HEK293 (cell line): ENCODE results near the gene CHD8.

Source experiments
- BCL11B ChIP-seq: fragments of 450-650 bp; formaldehyde crosslinking; IDR thresholded peaks from 2 replicates; pipeline ENCODE4 v1.5.1; 2016; ENCODE audit warnings: low read depth, missing biosample characterization, missing genetic modification characterization
- GLI2 ChIP-seq: fragments of 450-650 bp; formaldehyde crosslinking; IDR thresholded peaks from 2 replicates; pipeline ENCODE4; 2017; ENCODE audit warnings: missing biosample characterization, missing genetic modification characterization, low read depth, borderline replicate concordance
- MEIS1 ChIP-seq: sonication (generic); formaldehyde crosslinking; IDR thresholded peaks from 2 replicates; pipeline ENCODE4 v1.8.1; 2022; ENCODE audit warnings: missing genetic modification reagents, mild to moderate bottlenecking, borderline replicate concordance
- ZBTB21 ChIP-seq: fragments of 450-650 bp; formaldehyde crosslinking; IDR thresholded peaks from 2 replicates; pipeline ENCODE4 v1.5.1; 2017; ENCODE audit warnings: missing biosample characterization, missing genetic modification characterization
- ZNF239 ChIP-seq: fragments of 450-650 bp; formaldehyde crosslinking; IDR thresholded peaks from 2 replicates; pipeline ENCODE4 v1.5.1; 2016; ENCODE audit warnings: missing biosample characterization, missing genetic modification characterization
- ZNF404 ChIP-seq: fragments of 450-650 bp; formaldehyde crosslinking; IDR thresholded peaks from 2 replicates; pipeline ENCODE4 v1.5.1; 2017; ENCODE audit warnings: missing biosample characterization, missing genetic modification characterization
- ZNF510 ChIP-seq: fragments of 450-650 bp; formaldehyde crosslinking; IDR thresholded peaks from 2 replicates; pipeline ENCODE4 v1.5.1; 2018; ENCODE audit warnings: mild to moderate bottlenecking, missing genetic modification characterization, missing biosample characterization; ENCODE audit not compliant: insufficient replicate concordance
- ZNF530 ChIP-seq: fragments of 450-650 bp; formaldehyde crosslinking; IDR thresholded peaks from 2 replicates; pipeline ENCODE4 v1.5.1; 2016; ENCODE audit warnings: low read depth, missing biosample characterization, missing genetic modification characterization
- ZNF610 ChIP-seq: fragments of 450-650 bp; formaldehyde crosslinking; IDR thresholded peaks from 2 replicates; pipeline ENCODE4 v1.5.1; 2016; ENCODE audit warnings: missing biosample characterization, missing genetic modification characterization, borderline replicate concordance
- ZNF76 ChIP-seq: fragments of 450-650 bp; formaldehyde crosslinking; IDR thresholded peaks from 2 replicates; pipeline ENCODE4; 2016; ENCODE audit warnings: low read depth, missing biosample characterization, missing genetic modification characterization, borderline replicate concordance
- TF ChIP-seq, protein P1 (sequence below): fragments of 450-650 bp; formaldehyde crosslinking; IDR thresholded peaks from 2 replicates; pipeline ENCODE4 v1.5.1; 2016; ENCODE audit warnings: missing biosample characterization, missing genetic modification characterization
- TF ChIP-seq, protein P2 (sequence below): fragments of 450-650 bp; formaldehyde crosslinking; IDR thresholded peaks from 2 replicates; pipeline ENCODE4 v1.5.1; 2016; ENCODE audit warnings: missing biosample characterization, missing genetic modification characterization, low read depth
- TF ChIP-seq, protein P3 (sequence below): fragments of 450-650 bp; formaldehyde crosslinking; IDR thresholded peaks from 2 replicates; pipeline ENCODE4 v1.5.1; 2016; ENCODE audit warnings: missing biosample characterization, missing genetic modification characterization
- TF ChIP-seq, protein P4 (sequence below): fragments of 450-650 bp; formaldehyde crosslinking; IDR thresholded peaks from 2 replicates; pipeline ENCODE4 v1.5.1; 2016; ENCODE audit warnings: missing biosample characterization, missing genetic modification characterization
- TF ChIP-seq, protein P5 (sequence below): fragments of 450-650 bp; formaldehyde crosslinking; conservative IDR thresholded peaks from 2 replicates; pipeline ENCODE4 v1.5.1; 2016; ENCODE audit warnings: low read depth, missing biosample characterization, missing genetic modification characterization
- TF ChIP-seq, protein P6 (sequence below): fragments of 450-650 bp; formaldehyde crosslinking; IDR thresholded peaks from 2 replicates; pipeline ENCODE4 v1.5.1; 2016; ENCODE audit warnings: missing biosample characterization, missing genetic modification characterization
- TF ChIP-seq, protein P7 (sequence below): fragments of 450-650 bp; formaldehyde crosslinking; IDR thresholded peaks from 2 replicates; pipeline ENCODE4 v1.5.1; 2016; ENCODE audit warnings: missing biosample characterization, missing genetic modification characterization

CHD8 gene

DNA sequence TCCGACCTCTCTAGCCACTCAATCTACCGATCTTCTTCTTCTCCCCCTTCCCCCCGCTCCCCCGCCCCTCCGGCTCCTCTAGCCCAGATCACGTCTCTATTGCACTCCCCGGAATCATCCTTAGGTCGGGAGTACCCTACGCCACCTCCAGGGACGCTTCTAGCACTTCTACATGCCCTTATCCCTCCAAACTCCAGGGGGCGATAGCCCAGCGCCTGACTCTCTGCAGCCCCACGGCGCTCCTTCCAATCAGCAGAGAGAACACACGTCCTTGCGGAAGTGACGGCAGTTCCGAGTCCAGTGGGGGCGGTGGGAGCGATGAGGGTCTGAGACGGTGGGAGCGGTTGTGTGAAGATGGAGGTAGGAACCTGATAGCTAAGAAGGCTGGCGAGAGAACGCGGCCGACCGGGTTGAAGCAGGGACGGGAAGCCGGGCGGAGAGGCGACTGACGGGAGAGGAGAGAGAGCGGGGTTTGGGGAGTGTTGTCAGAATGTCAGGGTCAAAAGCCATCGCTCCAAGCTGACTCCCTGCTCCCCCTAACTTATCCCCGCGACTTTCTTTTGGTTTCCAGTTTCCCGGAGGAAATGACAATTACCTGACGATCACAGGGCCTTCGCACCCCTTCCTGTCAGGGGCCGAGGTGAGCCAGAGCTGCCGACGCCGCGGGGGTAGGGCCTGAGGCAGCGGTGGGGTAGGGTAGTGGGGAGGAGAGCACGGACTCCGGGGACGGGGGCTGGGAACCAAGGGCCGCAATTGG lies 21.2 kb upstream of the CHD8 start, which contains the start of the genes RAB2B and TOX4 (continued):
- TF ChIP-seq ZNF239 (tag by site-specific recombination) (no peak), ZNF610 (tag by site-specific recombination) (0 out of 2 replicates have a peak, but pooled peaks have one; percentile 53), ZNF404 (tag by site-specific recombination) (no peak), ZBTB21 (peak; percentile 73), MEIS1 (CRISPR knock-in tag) (no peak), ZNF510 (tag by site-specific recombination) (no peak), ZNF530 (no peak), BCL11B (tag by site-specific recombination) (no peak), GLI2 (no peak), ZNF76 (tag by site-specific recombination) (peak; percentile 75)
- TF ChIP-seq, protein P1, sequence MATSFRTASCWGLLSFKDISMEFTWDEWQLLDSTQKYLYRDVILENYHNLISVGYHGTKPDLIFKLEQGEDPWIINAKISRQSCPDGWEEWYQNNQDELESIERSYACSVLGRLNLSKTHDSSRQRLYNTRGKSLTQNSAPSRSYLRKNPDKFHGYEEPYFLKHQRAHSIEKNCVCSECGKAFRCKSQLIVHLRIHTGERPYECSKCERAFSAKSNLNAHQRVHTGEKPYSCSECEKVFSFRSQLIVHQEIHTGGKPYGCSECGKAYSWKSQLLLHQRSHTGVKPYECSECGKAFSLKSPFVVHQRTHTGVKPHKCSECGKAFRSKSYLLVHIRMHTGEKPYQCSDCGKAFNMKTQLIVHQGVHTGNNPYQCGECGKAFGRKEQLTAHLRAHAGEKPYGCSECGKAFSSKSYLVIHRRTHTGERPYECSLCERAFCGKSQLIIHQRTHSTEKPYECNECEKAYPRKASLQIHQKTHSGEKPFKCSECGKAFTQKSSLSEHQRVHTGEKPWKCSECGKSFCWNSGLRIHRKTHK (tag by site-specific recombination) = no peak
- TF ChIP-seq, protein P2, sequence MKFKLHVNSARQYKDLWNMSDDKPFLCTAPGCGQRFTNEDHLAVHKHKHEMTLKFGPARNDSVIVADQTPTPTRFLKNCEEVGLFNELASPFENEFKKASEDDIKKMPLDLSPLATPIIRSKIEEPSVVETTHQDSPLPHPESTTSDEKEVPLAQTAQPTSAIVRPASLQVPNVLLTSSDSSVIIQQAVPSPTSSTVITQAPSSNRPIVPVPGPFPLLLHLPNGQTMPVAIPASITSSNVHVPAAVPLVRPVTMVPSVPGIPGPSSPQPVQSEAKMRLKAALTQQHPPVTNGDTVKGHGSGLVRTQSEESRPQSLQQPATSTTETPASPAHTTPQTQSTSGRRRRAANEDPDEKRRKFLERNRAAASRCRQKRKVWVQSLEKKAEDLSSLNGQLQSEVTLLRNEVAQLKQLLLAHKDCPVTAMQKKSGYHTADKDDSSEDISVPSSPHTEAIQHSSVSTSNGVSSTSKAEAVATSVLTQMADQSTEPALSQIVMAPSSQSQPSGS (tag by site-specific recombination) = peak; percentile 67
- TF ChIP-seq, protein P3, sequence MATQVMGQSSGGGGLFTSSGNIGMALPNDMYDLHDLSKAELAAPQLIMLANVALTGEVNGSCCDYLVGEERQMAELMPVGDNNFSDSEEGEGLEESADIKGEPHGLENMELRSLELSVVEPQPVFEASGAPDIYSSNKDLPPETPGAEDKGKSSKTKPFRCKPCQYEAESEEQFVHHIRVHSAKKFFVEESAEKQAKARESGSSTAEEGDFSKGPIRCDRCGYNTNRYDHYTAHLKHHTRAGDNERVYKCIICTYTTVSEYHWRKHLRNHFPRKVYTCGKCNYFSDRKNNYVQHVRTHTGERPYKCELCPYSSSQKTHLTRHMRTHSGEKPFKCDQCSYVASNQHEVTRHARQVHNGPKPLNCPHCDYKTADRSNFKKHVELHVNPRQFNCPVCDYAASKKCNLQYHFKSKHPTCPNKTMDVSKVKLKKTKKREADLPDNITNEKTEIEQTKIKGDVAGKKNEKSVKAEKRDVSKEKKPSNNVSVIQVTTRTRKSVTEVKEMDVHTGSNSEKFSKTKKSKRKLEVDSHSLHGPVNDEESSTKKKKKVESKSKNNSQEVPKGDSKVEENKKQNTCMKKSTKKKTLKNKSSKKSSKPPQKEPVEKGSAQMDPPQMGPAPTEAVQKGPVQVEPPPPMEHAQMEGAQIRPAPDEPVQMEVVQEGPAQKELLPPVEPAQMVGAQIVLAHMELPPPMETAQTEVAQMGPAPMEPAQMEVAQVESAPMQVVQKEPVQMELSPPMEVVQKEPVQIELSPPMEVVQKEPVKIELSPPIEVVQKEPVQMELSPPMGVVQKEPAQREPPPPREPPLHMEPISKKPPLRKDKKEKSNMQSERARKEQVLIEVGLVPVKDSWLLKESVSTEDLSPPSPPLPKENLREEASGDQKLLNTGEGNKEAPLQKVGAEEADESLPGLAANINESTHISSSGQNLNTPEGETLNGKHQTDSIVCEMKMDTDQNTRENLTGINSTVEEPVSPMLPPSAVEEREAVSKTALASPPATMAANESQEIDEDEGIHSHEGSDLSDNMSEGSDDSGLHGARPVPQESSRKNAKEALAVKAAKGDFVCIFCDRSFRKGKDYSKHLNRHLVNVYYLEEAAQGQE (tag by site-specific recombination) = no peak
- TF ChIP-seq, protein P4, sequence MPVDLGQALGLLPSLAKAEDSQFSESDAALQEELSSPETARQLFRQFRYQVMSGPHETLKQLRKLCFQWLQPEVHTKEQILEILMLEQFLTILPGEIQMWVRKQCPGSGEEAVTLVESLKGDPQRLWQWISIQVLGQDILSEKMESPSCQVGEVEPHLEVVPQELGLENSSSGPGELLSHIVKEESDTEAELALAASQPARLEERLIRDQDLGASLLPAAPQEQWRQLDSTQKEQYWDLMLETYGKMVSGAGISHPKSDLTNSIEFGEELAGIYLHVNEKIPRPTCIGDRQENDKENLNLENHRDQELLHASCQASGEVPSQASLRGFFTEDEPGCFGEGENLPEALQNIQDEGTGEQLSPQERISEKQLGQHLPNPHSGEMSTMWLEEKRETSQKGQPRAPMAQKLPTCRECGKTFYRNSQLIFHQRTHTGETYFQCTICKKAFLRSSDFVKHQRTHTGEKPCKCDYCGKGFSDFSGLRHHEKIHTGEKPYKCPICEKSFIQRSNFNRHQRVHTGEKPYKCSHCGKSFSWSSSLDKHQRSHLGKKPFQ (tag by site-specific recombination) = peak; percentile 99
- TF ChIP-seq, protein P5, sequence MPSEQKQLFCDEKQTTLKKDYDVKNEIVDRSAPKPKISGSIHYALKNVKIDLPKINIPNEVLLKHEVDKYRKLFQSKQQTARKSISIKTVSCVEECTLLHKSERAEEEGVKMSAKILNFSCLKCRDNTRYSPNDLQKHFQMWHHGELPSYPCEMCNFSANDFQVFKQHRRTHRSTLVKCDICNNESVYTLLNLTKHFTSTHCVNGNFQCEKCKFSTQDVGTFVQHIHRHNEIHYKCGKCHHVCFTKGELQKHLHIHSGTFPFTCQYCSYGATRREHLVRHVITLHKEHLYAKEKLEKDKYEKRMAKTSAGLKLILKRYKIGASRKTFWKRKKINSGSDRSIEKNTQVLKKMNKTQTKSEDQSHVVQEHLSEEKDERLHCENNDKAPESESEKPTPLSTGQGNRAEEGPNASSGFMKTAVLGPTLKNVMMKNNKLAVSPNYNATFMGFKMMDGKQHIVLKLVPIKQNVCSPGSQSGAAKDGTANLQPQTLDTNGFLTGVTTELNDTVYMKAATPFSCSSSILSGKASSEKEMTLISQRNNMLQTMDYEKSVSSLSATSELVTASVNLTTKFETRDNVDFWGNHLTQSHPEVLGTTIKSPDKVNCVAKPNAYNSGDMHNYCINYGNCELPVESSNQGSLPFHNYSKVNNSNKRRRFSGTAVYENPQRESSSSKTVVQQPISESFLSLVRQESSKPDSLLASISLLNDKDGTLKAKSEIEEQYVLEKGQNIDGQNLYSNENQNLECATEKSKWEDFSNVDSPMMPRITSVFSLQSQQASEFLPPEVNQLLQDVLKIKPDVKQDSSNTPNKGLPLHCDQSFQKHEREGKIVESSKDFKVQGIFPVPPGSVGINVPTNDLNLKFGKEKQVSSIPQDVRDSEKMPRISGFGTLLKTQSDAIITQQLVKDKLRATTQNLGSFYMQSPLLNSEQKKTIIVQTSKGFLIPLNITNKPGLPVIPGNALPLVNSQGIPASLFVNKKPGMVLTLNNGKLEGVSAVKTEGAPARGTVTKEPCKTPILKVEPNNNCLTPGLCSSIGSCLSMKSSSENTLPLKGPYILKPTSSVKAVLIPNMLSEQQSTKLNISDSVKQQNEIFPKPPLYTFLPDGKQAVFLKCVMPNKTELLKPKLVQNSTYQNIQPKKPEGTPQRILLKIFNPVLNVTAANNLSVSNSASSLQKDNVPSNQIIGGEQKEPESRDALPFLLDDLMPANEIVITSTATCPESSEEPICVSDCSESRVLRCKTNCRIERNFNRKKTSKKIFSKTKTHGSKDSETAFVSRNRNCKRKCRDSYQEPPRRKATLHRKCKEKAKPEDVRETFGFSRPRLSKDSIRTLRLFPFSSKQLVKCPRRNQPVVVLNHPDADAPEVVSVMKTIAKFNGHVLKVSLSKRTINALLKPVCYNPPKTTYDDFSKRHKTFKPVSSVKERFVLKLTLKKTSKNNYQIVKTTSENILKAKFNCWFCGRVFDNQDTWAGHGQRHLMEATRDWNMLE (tag by site-specific recombination) = peak; percentile 91
- TF ChIP-seq, protein P6, sequence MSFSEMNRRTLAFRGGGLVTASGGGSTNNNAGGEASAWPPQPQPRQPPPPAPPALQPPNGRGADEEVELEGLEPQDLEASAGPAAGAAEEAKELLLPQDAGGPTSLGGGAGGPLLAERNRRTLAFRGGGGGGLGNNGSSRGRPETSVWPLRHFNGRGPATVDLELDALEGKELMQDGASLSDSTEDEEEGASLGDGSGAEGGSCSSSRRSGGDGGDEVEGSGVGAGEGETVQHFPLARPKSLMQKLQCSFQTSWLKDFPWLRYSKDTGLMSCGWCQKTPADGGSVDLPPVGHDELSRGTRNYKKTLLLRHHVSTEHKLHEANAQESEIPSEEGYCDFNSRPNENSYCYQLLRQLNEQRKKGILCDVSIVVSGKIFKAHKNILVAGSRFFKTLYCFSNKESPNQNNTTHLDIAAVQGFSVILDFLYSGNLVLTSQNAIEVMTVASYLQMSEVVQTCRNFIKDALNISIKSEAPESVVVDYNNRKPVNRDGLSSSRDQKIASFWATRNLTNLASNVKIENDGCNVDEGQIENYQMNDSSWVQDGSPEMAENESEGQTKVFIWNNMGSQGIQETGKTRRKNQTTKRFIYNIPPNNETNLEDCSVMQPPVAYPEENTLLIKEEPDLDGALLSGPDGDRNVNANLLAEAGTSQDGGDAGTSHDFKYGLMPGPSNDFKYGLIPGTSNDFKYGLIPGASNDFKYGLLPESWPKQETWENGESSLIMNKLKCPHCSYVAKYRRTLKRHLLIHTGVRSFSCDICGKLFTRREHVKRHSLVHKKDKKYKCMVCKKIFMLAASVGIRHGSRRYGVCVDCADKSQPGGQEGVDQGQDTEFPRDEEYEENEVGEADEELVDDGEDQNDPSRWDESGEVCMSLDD (tag by site-specific recombination) = peak; percentile 6; the same call in 1 of the 2 replicates
- TF ChIP-seq, protein P7, sequence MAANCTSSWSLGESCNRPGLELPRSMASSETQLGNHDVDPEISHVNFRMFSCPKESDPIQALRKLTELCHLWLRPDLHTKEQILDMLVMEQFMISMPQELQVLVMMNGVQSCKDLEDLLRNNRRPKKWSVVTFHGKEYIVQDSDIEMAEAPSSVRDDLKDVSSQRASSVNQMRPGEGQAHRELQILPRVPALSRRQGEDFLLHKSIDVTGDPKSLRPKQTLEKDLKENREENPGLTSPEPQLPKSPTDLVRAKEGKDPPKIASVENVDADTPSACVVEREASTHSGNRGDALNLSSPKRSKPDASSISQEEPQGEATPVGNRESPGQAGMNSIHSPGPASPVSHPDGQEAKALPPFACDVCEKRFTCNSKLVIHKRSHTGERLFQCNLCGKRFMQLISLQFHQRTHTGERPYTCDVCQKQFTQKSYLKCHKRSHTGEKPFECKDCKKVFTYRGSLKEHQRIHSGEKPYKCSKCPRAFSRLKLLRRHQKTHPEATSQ = no peak
